Liver (tissue), 4 donors: ENCODE data around the gene SLC18A2. TPM values are rescaled to one million over a fixed set of nuclear protein-coding genes. Genes with fewer than 3 reads are reported as not detected.

Experiments
- polyA plus RNA-seq, 2 donors: library from polyadenylated mRNA; stranded (reverse) in 1 of 2; unstranded in 1 of 2; fragments of 200-250 nt in 1 of 2; fragments of >200 nt in 1 of 2; fragmentation: Nextera tagmentation in 1 of 2; extraction: Ambion mirVana in 1 of 2; gene quantifications; one replicate each; pipeline versions ENCODE4 v1.2.1 to v1.2.3, GENCODE V29; 2013 to 2015
- total RNA-seq, 2 donors: library from RNA; depleted of rRNA; stranded (reverse); fragments of >200 nt; gene quantifications; one replicate each; pipeline ENCODE4 v1.2.3, GENCODE V29; 2014
- donor health status: healthy.
- donor health status: healthy.
- donor health status: healthy.

SLC18A2 gene
- total and polyA plus RNA-seq, 4 donors = 0.92 to 3.7 (median 1.4) TPM

Other genes with a start within 250 kb of the SLC18A2 start
- 10 to 100 TPM in 1 of 2 donors, 1 to 10 TPM in 1; 3.2 to 11.7 TPM for gene SHTN1, start 235.9 kb upstream of the SLC18A2 start, total RNA-seq
- gene SHTN1, start 235.9 kb upstream of the SLC18A2 start, polyA plus RNA-seq = 10 to 100 TPM in 1 of 2 donors, 1 to 10 TPM in 1; 8.9 to 11.7 TPM
- not detected for gene VAX1, start 102.8 kb upstream of the SLC18A2 start, total RNA-seq
- not detected for gene VAX1, start 102.8 kb upstream of the SLC18A2 start, polyA plus RNA-seq
- not detected for gene KCNK18, start 43.6 kb upstream of the SLC18A2 start, total RNA-seq
- gene KCNK18, start 43.6 kb upstream of the SLC18A2 start, polyA plus RNA-seq = not detected
- 10 to 100 TPM; 18.2 to 38.9 TPM for gene PDZD8, start 134.3 kb downstream of the SLC18A2 start, total RNA-seq
- 10 to 100 TPM in 1 of 2 donors, 1 to 10 TPM in 1; 9.3 to 12.0 TPM for gene PDZD8, start 134.3 kb downstream of the SLC18A2 start, polyA plus RNA-seq